CD4-positive, alpha-beta T cell treated with Interleukin-21 for 1 hour (primary cell): ENCODE data around the gene CCHCR1.
"Not testable (repeated sequence)": the region's sequence is repeated elsewhere in the genome, so short reads cannot be mapped to it uniquely, and the experiment has no call there.

Experiments
- DNase-seq: peaks from one replicate; pipeline ENCODE4 v3.0.0-alpha.2; 2020

The CCHCR1 gene, protein sequence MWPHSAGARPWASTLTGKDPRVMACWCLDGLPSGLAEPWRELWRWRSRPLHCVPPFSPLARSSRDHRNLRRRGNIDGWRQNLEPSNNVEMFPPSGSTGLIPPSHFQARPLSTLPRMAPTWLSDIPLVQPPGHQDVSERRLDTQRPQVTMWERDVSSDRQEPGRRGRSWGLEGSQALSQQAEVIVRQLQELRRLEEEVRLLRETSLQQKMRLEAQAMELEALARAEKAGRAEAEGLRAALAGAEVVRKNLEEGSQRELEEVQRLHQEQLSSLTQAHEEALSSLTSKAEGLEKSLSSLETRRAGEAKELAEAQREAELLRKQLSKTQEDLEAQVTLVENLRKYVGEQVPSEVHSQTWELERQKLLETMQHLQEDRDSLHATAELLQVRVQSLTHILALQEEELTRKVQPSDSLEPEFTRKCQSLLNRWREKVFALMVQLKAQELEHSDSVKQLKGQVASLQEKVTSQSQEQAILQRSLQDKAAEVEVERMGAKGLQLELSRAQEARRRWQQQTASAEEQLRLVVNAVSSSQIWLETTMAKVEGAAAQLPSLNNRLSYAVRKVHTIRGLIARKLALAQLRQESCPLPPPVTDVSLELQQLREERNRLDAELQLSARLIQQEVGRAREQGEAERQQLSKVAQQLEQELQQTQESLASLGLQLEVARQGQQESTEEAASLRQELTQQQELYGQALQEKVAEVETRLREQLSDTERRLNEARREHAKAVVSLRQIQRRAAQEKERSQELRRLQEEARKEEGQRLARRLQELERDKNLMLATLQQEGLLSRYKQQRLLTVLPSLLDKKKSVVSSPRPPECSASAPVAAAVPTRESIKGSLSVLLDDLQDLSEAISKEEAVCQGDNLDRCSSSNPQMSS

DNA sequence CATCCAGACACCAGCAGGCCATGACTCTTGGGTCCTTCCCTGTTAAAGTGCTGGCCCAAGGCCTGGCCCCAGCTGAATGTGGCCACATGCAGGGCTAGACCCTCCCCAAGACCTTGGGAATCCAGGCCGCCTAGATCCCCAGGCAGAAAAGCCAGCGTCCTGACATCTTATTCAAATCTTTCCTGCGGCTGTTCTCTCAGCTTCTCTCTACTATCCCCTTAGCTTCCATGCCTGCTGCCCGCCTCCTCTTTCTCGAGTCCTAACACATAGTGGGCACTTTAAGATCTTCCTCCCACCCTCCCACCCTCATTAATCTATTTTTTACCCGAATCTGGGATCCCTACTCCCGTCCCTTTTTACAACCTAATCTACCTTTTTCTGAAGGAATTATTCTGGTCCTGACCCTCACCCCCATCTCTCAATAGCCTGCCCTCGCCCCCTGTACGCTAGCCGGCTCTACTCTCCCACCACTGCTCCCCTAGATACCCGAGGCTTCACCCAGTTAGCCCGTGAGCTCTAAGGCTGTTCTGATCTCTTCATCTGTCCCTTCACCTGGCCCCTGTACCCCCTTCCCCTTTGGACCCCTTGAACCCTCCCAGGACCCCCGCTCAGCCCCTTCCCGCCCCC, at the start of gene CCHCR1:
Gene CCHCR1 (minus strand): TSS at position 290 of the 627 bp plus-strand sequence. CDS start 202 bp downstream, at position 88.
- DNase-seq, result no peak

GRCh38 chr6:31205638-31206037, 48.0 kb upstream of the CCHCR1 start:
- no peak for DNase-seq

- no peak for DNase-seq
These were observed 47.1 kb upstream of the CCHCR1 start for GRCh38 chr6:31204751-31205145.

GRCh38 chr6:31203345-31203979, 45.9 kb upstream of the CCHCR1 start:
- peak; percentile 72 for DNase-seq

- no peak for DNase-seq
These were observed 44.9 kb upstream of the CCHCR1 start for GRCh38 chr6:31202259-31203166.

DNA sequence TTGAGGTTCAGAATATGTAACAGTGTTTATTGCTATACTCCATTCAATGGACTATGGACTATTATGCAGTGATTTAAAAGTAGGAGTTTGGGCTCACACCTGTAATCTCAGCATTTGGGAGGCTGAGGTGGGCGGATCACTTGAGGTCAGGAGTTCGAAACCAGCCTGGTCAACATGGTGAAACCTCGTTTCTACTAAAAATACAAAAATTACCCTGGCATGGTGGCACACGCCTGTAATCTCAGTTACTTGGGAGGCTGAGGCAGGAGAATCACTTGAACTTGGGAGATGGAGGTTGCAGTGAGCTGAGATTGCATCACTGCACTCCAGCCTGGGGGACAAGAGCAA, 41.5 kb upstream of the CCHCR1 start:
- not testable (repeated sequence) for DNase-seq

DNA sequence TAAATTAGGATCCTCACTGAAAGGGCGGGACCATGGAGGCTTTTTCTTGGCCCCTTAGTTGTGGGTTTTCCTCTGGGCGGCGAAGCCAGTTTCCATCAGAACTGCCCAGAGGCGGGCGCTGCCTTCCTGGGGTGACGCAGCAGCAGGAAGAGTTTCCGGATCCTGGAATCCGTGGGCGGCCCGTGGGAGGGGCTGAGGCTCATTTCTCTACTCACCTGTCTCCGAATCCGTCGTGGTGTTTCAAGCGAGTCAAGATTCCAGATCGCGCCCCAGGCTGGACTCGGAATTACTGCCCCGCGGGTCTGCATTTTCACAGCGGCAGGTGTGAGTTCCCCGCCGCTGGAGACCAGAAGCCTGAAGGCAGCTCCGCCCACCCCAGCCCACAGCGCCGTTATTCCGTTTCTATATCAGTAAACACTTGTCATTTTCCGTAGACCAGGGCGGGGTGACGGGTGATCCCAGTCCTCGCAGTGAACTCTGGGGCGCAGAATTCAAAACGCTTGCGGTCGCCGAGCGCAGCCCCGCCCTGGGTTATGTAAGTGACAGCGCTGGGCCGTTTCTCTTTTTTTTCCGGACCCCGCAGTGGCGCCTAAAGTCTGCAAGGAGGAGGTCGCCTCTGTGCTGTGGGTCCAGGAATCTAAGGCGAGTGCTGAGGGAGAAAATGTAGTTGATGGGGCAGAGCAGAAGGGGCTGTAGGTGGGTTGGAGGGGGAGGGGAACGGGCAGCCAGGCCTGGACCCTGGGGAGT, 40.1 kb upstream of the CCHCR1 start:
- peak; percentile 98 for DNase-seq

DNA sequence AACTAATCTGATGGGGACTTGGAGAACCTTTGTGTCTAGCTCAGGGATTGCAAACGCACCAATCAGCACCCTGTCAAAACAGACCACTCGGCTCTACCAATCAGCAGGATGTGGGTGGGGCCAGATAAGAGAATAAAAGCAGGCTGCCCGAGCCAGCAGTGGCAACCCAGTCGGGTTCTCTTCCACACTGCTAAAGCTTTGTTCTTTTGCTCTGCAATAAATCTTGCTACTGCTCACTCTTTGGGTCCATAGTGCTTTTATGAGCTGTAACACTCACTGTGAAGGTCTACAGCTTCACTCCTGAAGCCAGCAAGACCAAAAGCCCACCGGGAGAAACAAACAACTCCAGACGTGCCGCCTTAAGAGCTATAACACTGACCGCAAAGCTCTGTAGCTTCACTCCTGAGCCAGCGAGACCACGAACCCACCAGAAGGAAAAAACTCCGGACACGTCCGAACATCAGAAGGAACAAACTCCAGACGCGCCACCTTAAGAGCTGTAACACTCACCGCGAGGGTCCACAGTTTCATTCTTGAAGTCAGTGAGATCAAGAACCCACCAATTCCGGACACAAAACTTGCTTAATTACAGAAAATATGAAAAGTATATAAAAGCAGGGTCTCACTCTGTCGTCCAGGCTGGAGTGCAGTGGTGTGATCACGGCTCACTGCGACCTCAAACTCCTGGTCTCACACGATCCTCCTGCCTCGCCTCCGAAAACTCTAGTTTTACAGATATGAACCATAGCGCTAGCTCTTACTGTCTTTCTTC, 38.8 kb upstream of the CCHCR1 start:
- DNase-seq, result peak; percentile 37

- DNase-seq, result not testable (repeated sequence)
These were observed 37.8 kb upstream of the CCHCR1 start for GRCh38 chr6:31195308-31195979.

DNA sequence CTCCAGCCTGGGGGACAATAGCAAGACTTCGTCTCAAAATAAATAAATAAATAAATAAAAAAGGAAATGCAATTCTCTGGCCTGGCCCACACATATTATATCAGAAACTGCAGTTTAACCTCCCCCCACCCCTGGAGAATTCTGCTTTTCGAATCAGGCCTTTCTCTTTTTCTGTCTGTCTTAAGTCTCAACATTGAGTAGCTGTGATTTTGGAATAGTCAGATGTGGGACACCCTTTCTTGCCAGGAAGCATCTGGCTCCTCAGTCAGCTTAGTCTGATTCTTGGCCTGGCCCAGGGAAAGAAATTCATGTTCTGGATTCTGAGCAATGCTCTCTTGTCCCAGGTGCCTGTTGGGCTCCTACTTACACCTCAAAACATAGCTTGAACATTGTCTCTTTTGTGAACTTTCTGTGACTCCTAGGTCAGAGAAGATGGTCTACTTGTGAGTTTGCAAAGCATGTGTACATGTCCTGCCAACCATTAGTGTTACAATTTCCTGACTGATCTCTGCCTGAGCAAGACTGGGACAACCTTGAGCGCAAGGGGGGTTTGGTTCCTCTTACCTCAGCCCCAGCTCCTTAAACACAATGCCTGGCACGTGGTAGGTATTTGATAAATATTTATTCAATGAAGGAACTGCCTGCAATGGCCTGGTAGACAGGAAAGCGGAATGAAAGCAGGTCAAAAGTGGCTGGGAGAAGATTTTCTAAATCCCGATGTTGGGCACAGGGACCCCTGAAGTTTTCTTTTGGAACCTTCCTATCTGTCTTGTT, 36.6 kb upstream of the CCHCR1 start:
- no peak for DNase-seq

DNA sequence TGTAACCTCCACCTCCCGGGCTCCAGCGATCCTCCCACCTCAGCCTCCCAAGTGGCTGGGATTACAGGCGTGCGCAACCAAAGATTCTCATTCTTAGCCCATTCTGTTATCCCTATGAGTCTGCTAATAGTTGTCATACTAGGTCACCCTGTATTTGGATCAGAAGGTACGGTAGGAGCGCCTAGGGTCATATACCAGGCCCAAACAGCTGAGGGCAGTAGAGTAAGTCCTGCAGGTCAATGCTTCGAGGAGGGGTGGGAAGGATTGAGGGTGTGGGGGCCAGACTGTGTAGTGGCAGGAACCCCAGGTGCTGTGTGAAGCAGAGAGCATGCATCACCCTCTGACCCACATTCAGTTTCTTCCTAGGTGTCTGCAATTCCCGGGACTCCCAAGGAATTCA, 35.6 kb upstream of the CCHCR1 start:
- DNase-seq, result no peak

- DNase-seq, result peak; percentile 76
These were observed 35.0 kb upstream of the CCHCR1 start for GRCh38 chr6:31192431-31193105.

DNA sequence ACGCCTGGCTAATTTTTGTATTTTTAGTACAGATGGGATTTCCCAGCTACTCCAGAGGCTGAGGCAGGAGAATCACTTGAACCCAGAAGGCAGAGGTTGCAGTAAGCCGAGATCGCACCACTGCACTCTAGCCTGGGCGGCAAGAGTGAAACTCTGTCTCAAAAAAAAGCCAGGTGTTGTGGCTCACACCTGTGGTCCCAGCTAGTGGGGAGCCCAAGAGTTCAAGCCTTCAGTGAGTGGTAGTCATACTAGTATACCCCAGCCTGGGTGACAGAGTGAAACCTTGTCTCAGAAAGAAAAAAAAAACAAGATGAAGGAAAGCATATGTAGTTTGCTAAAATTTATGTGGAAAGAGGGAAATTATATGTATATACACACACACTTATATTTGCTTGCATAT, 32.9 kb upstream of the CCHCR1 start:
- no peak for DNase-seq

GRCh38 chr6:31189223-31189622, 31.6 kb upstream of the CCHCR1 start:
- not testable (repeated sequence) for DNase-seq

- no peak for DNase-seq
These were observed 30.2 kb upstream of the CCHCR1 start for GRCh38 chr6:31187780-31188194.

- no peak for DNase-seq
These were observed 28.6 kb upstream of the CCHCR1 start for GRCh38 chr6:31186052-31186734.

GRCh38 chr6:31185695-31186051, 28.1 kb upstream of the CCHCR1 start:
- not testable (repeated sequence) for DNase-seq

GRCh38 chr6:31183859-31184258, 26.3 kb upstream of the CCHCR1 start:
- not testable (repeated sequence) for DNase-seq
